Neural cell (in vitro differentiated cells): ENCODE measurements around the gene UTP15. TPM values are rescaled to one million over a fixed set of nuclear protein-coding genes. Genes with fewer than 3 reads are reported as not detected.

Experiments
- H2AFZ ChIP-seq: fragments of 200-600, 300-800 bp; sonication (generic), shearing (Covaris generic); 2 replicates; pipeline ENCODE4 v1.6.0; 2014; ENCODE audit warnings: low read depth, mild to moderate bottlenecking, antibody characterized with exemption, low read length, moderate library complexity
- H3F3A ChIP-seq: fragments of 200-600 bp; shearing (Covaris generic); 2 replicates; pipeline ENCODE4 v1.6.1; 2016; ENCODE audit warnings: mild to moderate bottlenecking, moderate library complexity, mixed read lengths, antibody characterized with exemption, low read length; ENCODE audit not compliant: insufficient read depth, poor library complexity, severe bottlenecking
- H3K27ac ChIP-seq: fragments of 200-600, 300-800 bp; sonication (generic), shearing (Covaris generic); 2 replicates; pipeline ENCODE4 v1.5.1; 2014; ENCODE audit warnings: mild to moderate bottlenecking, low read length, moderate library complexity
- H3K27me3 ChIP-seq: fragments of 300-800, 200-600 bp; sonication (generic), shearing (Covaris generic); 2 replicates; pipeline ENCODE4 v1.6.0; 2014; ENCODE audit warnings: mild to moderate bottlenecking, low read depth, low read length, moderate library complexity; ENCODE audit not compliant: insufficient read depth
- H3K36me3 ChIP-seq: fragments of 300-800, 200-600 bp; sonication (generic), shearing (Covaris generic); 2 replicates; pipeline ENCODE4 v1.5.1; 2014; ENCODE audit warnings: mild to moderate bottlenecking, antibody characterized with exemption, low read length, moderate library complexity; ENCODE audit not compliant: insufficient read depth
- H3K4me2 ChIP-seq: fragments of 300-800, 200-600 bp; sonication (generic), shearing (Covaris generic); 2 replicates; pipeline ENCODE4 v1.6.0; 2014; ENCODE audit warnings: mild to moderate bottlenecking, low read length
- H3K4me3 ChIP-seq: fragments of 300-800, 200-600 bp; sonication (generic), shearing (Covaris generic); 2 replicates; pipeline ENCODE4 v1.5.1; 2014; ENCODE audit warnings: mild to moderate bottlenecking, low read length, moderate library complexity
- H3K79me2 ChIP-seq: fragments of 200-600 bp; shearing (Covaris generic); replicated peaks from 2 replicates; pipeline ENCODE4 v1.6.0; 2014; ENCODE audit warnings: mild to moderate bottlenecking, low read length, moderate library complexity; ENCODE audit not compliant: insufficient read depth
- H3K9ac ChIP-seq: fragments of 300-800, 200-600 bp; sonication (generic), shearing (Covaris generic); 2 replicates; pipeline ENCODE4 v1.6.1; 2016; ENCODE audit warnings: mild to moderate bottlenecking, low read length, mixed read lengths
- H3K9me2 ChIP-seq: fragments of 200-600 bp; shearing (Covaris generic); 2 replicates; pipeline ENCODE4 v1.6.1; 2016; ENCODE audit warnings: mild to moderate bottlenecking, low read length, mixed read lengths; ENCODE audit not compliant: insufficient read depth
- H3K9me3 ChIP-seq: fragments of 200-600, 300-800 bp; sonication (generic), shearing (Covaris generic); 2 replicates; pipeline ENCODE4 v1.6.1; 2016; ENCODE audit warnings: mild to moderate bottlenecking, mixed run types, low read length, moderate library complexity, mixed read lengths
- H4K20me1 ChIP-seq: fragments of 200-600 bp; shearing (Covaris generic); 2 replicates; pipeline ENCODE4 v1.6.1; 2016; ENCODE audit warnings: mild to moderate bottlenecking, mixed run types; ENCODE audit not compliant: insufficient read depth
- EP300 ChIP-seq: fragments of 450-650 bp; conservative IDR thresholded peaks from 2 replicates; pipeline ENCODE4 v1.6.1; 2014; ENCODE audit warnings: antibody characterized with exemption, mild to moderate bottlenecking, moderate library complexity; ENCODE audit not compliant: poor library complexity, severe bottlenecking
- EZH2 ChIP-seq: fragments of 200-600, 300-800 bp; shearing (Covaris generic), sonication (generic); IDR thresholded peaks from 2 replicates; pipeline ENCODE4 v1.6.1; 2014; ENCODE audit warnings: antibody characterized with exemption, low read length, borderline replicate concordance, mild to moderate bottlenecking; ENCODE audit not compliant: insufficient read depth, poor library complexity, severe bottlenecking
- MXI1 ChIP-seq: fragments of 450-650 bp; conservative IDR thresholded peaks from 2 replicates; pipeline ENCODE4 v1.6.1; 2014; ENCODE audit warnings: antibody characterized with exemption, mild to moderate bottlenecking; ENCODE audit not compliant: poor library complexity, severe bottlenecking
- POLR2AphosphoS5 ChIP-seq: IDR thresholded peaks from 2 replicates; pipeline ENCODE4 v1.6.1; 2012
- RAD21 ChIP-seq: fragments of 450-650 bp; conservative IDR thresholded peaks from 2 replicates; pipeline ENCODE4 v1.6.1; 2014; ENCODE audit warnings: antibody characterized with exemption, mild to moderate bottlenecking, moderate library complexity
- SMC3 ChIP-seq: fragments of 450-650 bp; conservative IDR thresholded peaks from 2 replicates; pipeline ENCODE4 v1.6.1; 2014; ENCODE audit warnings: antibody characterized with exemption, mild to moderate bottlenecking, moderate library complexity; ENCODE audit not compliant: poor library complexity
- TAF1 ChIP-seq: IDR thresholded peaks from 2 replicates; pipeline ENCODE4 v1.6.1; 2012; ENCODE audit warnings: low read depth
- polyA plus RNA-seq: library from polyadenylated mRNA; depleted of rRNA; stranded (reverse); fragments of >200 nt; gene quantifications from 2 replicates; pipeline ENCODE4 v1.2.3, GENCODE V29; 2014
- TF ChIP-seq, protein P1 (sequence below): fragments of 450-650 bp; IDR thresholded peaks from 2 replicates; pipeline ENCODE4 v1.5.1; 2014; ENCODE audit warnings: antibody characterized with exemption, mild to moderate bottlenecking, moderate library complexity; ENCODE audit not compliant: poor library complexity, severe bottlenecking
- TF ChIP-seq, protein P2 (sequence below): IDR thresholded peaks from 2 replicates; pipeline ENCODE4 v1.6.1; 2012; ENCODE audit warnings: borderline replicate concordance

The UTP15 gene
- polyA plus RNA-seq, 1 donor from 2014 or later: 18.1 TPM

DNA sequence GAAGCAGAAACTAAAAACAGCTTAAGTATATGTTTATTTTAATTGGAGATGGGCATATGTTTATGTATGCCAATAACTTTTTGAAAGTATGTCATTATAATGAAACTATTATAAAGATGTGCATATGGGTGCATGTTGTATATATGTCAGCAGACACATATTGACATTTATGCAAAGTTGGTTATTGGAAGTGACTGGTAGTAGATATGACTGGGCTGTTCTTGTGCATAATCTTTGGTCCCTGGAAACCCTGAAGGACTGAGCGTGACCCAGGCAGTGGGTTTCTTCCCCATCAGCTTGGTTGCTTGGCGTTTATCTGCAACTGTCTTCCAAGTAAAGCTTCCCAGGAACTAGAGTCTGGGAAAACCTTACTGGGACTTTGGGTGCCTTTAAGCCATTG lies 25.8 kb upstream of the UTP15 start:
- H3K9me3 ChIP-seq: no peaks in the 10 kb centered on the region
- H3K27ac ChIP-seq: no peak overlapping the region
- no peak overlapping the region for H3K4me3 ChIP-seq
- no peak overlapping the region for H3K4me2 ChIP-seq
- no peaks in the 10 kb centered on the region for H3K79me2 ChIP-seq
- H3K9me2 ChIP-seq: no peaks in the 10 kb centered on the region
- no peaks in the 10 kb centered on the region for H4K20me1 ChIP-seq
- no peak overlapping the region for H2AFZ ChIP-seq
- TF ChIP-seq EZH2 (no peak), RAD21 (no peak), SMC3 (no peak), TAF1 (no peak), POLR2AphosphoS5 (no peak)
- TF ChIP-seq, protein P1, sequence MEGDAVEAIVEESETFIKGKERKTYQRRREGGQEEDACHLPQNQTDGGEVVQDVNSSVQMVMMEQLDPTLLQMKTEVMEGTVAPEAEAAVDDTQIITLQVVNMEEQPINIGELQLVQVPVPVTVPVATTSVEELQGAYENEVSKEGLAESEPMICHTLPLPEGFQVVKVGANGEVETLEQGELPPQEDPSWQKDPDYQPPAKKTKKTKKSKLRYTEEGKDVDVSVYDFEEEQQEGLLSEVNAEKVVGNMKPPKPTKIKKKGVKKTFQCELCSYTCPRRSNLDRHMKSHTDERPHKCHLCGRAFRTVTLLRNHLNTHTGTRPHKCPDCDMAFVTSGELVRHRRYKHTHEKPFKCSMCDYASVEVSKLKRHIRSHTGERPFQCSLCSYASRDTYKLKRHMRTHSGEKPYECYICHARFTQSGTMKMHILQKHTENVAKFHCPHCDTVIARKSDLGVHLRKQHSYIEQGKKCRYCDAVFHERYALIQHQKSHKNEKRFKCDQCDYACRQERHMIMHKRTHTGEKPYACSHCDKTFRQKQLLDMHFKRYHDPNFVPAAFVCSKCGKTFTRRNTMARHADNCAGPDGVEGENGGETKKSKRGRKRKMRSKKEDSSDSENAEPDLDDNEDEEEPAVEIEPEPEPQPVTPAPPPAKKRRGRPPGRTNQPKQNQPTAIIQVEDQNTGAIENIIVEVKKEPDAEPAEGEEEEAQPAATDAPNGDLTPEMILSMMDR: no peak
- H3K9ac ChIP-seq: no peak overlapping the region
- H3K27me3 ChIP-seq: no peaks in the 10 kb centered on the region
- no peaks in the 10 kb centered on the region for H3F3A ChIP-seq
- H3K36me3 ChIP-seq: no peaks in the 10 kb centered on the region

DNA sequence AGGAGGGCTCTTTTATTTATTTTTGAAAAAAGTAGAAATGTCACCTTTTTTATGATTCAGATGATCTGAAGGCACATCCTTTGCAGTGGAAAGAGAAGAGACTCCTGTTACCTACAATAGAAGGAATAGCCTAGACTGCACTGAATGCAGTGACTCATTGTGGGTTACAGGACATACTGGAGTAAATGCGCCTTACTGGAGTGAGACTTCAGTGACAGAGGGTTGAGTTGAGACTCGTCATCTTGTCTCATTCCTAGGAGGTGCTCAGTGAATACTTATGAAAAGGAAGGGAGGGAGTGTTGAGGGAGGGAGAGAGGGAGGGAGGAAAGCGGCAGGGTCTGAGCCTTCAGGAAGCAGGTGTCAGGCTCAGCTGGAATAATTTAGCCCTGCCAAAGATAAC lies 25.4 kb upstream of the UTP15 start:
- Histone ChIP-seq H3K27me3 (no peaks in the 10 kb centered on the region), H3F3A (no peaks in the 10 kb centered on the region), H3K79me2 (no peaks in the 10 kb centered on the region), H3K27ac (no peak overlapping the region), H4K20me1 (no peaks in the 10 kb centered on the region), H3K9me2 (no peaks in the 10 kb centered on the region), H3K9me3 (no peaks in the 10 kb centered on the region), H2AFZ (no peak overlapping the region), H3K36me3 (no peaks in the 10 kb centered on the region), H3K4me2 (no peak overlapping the region), H3K9ac (no peak overlapping the region), H3K4me3 (no peak overlapping the region)
- no peak for TF ChIP-seq SMC3
- TF ChIP-seq, protein P2, sequence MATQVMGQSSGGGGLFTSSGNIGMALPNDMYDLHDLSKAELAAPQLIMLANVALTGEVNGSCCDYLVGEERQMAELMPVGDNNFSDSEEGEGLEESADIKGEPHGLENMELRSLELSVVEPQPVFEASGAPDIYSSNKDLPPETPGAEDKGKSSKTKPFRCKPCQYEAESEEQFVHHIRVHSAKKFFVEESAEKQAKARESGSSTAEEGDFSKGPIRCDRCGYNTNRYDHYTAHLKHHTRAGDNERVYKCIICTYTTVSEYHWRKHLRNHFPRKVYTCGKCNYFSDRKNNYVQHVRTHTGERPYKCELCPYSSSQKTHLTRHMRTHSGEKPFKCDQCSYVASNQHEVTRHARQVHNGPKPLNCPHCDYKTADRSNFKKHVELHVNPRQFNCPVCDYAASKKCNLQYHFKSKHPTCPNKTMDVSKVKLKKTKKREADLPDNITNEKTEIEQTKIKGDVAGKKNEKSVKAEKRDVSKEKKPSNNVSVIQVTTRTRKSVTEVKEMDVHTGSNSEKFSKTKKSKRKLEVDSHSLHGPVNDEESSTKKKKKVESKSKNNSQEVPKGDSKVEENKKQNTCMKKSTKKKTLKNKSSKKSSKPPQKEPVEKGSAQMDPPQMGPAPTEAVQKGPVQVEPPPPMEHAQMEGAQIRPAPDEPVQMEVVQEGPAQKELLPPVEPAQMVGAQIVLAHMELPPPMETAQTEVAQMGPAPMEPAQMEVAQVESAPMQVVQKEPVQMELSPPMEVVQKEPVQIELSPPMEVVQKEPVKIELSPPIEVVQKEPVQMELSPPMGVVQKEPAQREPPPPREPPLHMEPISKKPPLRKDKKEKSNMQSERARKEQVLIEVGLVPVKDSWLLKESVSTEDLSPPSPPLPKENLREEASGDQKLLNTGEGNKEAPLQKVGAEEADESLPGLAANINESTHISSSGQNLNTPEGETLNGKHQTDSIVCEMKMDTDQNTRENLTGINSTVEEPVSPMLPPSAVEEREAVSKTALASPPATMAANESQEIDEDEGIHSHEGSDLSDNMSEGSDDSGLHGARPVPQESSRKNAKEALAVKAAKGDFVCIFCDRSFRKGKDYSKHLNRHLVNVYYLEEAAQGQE: no peak
- TF ChIP-seq POLR2AphosphoS5: no peak
- TF ChIP-seq, protein P1: no peak
- no peak for TF ChIP-seq EP300
- no peak for TF ChIP-seq TAF1
- TF ChIP-seq MXI1: no peak
